C1 segment of cervical spinal cord (tissue), 14 donors: ENCODE data around the gene PLAC9.

Experiments used
- DNase-seq, 14 donors: peaks; one replicate each; lab custom pipeline; 2025; lab: John Stamatoyannopoulos, UW

PLAC9 gene

GRCh38 chr10:80160361-80161320 lies 28.1 kb downstream of the PLAC9 start:
- no peak for DNase-seq

DNA sequence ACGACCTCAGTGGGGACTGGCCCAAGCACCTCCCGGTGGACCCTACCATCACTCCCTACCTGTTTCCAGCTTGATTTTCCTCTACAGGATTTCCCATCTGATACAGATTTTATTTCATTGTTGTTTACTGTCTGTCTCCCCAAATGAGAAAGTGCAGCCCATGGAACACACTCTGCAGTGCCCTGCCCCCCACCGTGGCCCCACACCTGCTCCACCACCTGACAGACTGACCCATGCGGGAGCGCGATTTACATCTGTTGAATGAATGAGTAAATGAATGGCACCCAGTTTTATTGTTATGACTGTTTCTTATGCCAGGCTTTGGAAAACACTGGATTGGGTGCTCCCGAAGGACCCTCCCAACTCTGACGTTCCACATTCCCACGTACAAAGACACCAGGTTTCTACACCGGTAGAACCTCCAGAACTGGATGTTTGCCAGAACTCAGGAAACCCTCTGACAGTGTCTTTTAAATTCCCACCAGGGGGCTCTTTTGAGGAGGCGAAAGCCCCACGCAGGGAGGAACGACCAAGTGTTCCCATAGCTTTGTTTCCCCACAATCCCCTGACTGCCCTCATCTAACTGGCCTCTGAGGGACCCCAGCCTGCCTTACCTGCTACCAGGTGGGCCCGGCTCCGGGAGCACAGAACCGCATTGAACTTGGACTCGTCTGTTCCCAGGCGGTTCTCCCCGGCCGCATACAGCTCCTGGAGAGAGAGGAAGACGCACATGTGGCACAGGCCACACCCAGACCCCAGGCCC lies 29.0 kb downstream of the PLAC9 start:
- peak in 1 of 14 donors; percentile 50 for DNase-seq

- DNase-seq = peak in 1 of 14 donors; percentile 79
These were observed 31.3 kb downstream of the PLAC9 start for GRCh38 chr10:80163741-80164341.

- DNase-seq = no peak
These were observed 32.1 kb downstream of the PLAC9 start for GRCh38 chr10:80164596-80164995.

DNA sequence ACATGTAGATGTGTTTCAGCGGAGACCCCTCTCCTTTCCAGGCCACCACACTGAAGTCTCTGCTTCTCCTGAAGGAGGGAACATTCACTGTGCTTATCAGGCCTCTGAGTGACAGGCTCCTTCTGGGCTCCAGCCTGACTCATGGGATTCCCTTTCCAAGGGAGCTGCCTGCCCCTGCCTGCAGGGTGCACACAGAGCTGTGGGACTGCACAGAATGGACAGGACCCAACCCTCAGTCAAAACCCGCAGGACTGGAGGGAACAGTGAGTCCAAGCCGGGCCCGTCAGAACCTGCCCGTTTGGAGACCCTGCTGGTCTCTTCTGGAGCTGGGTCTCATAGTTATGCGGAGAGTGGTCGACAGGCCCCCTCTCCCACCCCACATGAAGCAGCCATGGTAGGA lies 32.6 kb downstream of the PLAC9 start:
- no peak for DNase-seq

DNA sequence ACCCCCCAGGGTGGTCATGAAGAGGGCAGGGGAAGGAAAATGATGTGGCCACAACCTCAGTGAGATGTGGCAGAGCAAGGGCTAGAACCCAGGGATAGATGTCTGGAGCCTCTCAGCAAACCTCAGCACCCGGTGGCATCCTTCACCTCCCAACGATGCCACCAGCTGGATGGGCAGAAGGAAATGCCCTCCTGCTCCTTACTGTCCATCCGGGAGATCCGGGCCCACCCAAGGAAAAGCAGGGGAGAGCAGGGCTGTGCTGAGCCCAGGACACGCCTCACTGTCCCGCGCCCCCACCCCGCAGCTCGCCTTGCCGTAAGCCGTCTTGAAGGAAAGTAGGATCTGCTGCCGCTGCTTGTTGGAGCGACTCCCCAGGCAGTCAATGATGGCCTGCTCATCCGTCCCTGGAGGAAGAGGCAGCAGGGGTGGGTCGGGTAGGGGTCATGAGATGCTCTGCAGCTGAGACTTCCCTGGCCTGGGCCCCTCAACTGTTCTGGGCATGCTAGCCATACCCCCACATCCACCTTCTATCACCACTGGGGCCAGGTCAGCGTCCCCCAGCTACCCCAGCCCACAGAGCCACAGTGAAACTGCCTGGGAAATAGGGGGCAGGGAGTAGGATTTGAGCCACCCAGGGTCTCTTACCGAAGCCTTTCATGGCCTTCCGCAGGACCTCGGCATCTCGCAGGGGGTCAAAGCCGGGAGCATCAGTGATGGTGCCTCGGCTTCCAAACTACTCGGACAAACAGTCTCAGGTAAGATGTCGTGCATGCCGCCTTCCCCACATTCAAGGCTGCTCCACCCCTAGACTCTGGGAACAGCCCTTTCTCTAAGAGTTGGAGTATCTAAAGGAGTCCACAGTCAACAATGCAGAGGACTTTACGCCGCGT lies 34.3 kb downstream of the PLAC9 start:
- no peak for DNase-seq

DNA sequence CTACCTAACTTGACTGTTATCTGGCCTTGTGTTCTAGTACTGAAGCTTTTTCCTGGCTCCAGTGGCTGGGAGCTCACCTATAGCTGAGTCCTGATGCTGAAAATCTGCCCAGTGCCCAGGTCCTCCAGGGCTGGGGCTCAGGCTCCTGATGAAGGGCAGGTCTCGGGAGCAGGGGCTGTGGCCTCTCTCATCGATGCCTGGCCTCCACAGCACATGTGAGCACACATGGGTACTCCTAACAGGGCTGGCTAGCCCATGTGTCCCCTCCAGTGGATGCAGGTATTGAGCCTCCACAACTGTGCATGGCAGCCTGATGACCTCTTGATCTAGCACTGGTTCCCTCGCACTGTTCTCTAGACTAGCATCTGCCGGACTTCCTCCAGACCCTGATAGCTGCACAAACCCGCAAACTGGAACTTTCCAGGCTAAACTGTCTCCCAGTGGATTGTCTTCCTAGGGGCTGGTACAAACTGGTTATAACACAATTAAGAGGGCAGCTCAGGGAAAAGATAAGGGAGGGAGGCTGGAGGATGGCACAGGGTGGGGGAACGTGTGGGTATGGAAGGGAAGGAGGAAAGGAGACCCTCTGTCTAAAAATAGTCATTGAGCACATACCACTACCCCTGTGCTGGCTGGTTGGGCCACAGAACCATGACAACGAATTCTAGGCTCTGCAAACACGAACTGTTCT lies 35.1 kb downstream of the PLAC9 start:
- DNase-seq = no peak

DNA sequence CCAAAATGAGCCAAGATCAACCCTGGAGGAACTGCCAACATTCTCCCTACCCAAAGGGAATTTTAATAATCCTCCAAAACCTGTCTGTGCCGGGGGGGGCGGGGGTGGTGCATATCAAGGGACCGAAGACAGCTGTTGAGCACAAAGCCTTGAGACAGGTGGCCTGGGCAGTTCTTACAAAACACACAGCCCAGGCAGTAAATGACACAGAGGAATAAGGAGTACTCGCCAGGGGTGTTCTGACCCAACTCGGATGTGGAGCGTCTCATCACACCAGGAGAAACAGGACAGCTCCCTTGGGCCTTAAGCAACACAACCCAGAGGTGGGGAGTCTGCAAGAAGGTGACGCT lies 35.6 kb downstream of the PLAC9 start:
- DNase-seq = peak in 1 of 14 donors; percentile 33

DNA sequence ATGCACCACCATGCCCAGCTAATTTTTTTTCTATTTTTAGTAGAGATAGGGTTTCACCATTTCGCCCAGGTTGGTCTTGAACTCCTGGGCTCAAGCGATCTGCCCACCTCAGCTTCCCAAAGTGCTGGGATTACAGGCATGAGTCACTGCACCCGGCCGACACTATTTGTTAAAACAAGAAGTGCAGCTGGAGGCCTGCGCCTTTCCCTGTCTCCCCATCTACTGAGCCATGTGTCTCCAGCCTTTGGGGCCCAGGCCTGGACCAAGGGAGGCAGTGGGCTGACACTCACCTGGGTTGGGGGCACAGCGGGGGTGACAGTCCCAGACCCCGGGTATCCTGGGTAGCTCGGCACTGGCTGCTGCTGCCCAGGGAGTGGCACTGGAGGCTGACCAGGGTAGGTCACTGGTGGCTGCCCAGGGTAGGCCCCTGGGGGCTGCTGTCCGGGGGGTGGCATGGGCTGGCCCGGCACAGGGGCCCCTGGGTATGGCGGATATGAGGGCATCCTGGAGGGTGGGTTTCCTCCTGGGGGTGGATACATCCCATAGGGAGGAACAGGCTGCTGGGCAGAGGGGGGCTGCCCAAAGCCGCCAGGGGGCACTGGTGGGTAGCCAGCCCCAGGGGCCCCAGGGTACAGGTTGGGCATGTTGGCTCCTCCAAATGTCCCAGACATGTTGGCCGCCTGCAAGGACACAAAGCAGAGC lies 36.3 kb downstream of the PLAC9 start:
- peak in 1 of 14 donors; percentile 19 for DNase-seq

DNA sequence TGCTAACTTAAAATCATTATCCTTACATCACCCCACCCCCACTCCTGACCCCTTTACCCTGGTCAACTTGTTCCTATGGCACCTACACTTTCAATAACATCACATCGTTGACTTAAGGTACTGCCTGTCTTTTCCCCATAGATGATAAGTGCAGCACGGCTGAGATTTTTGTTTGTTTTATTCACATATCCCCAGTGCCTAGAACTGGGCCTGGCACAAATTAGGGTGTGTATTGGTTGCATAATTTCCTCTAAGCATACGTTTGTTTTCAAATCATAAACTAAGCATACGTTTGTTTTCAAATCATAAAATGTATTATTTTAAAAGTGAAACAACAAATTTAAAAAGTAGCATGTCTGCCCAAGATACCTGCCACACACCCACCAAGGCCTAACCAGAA lies 37.5 kb downstream of the PLAC9 start:
- no peak for DNase-seq

- DNase-seq = no peak
These were observed 38.1 kb downstream of the PLAC9 start for GRCh38 chr10:80170641-80171040.

DNA sequence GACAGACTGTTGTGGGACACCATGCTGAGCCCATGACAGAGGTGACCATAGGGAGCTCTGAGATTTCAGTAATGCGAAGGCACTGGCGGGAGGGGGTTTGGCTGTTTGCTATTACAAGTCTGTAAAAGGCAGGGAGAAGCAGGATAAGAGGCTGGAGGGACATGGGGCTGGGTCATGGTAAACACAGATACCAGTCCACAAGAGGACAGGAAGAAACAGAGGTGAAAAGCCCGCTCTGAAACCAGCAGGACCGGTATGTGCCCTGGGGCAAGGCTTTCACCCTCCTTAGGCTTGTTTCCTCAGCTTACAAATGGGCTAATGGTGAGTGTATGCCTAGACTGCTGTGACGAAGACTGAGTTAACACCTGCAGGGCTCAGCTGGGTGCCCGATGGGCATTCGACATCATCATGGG lies 38.7 kb downstream of the PLAC9 start:
- no peak for DNase-seq

DNA sequence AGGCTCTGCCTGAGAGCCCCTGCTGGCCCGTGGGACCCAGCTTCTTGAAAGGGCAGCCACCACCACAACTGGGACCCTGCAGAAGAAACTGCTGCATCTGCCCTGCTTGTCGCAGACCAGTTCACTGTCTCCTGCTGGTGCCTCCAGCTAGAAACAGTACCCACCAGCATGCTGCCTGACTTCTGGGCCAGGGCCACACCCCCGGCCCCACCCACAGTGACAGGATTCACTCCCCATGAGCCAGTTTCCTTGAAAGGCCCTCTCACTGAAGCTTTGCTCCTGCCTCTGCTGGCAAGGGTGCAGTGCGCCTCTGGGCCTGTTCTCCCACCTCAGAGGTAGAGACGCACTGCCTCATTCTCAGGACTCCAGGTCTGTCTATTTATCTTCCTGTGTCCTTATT lies 40.4 kb downstream of the PLAC9 start:
- peak in 2 of 14 donors; percentile 25 to 30 for DNase-seq

GRCh38 chr10:80173466-80173865 lies 40.9 kb downstream of the PLAC9 start:
- DNase-seq = peak in 1 of 14 donors; percentile 52

GRCh38 chr10:80174641-80175395 lies 42.3 kb downstream of the PLAC9 start:
- no peak for DNase-seq

GRCh38 chr10:80176526-80176925 lies 44.0 kb downstream of the PLAC9 start:
- DNase-seq = no peak

DNA sequence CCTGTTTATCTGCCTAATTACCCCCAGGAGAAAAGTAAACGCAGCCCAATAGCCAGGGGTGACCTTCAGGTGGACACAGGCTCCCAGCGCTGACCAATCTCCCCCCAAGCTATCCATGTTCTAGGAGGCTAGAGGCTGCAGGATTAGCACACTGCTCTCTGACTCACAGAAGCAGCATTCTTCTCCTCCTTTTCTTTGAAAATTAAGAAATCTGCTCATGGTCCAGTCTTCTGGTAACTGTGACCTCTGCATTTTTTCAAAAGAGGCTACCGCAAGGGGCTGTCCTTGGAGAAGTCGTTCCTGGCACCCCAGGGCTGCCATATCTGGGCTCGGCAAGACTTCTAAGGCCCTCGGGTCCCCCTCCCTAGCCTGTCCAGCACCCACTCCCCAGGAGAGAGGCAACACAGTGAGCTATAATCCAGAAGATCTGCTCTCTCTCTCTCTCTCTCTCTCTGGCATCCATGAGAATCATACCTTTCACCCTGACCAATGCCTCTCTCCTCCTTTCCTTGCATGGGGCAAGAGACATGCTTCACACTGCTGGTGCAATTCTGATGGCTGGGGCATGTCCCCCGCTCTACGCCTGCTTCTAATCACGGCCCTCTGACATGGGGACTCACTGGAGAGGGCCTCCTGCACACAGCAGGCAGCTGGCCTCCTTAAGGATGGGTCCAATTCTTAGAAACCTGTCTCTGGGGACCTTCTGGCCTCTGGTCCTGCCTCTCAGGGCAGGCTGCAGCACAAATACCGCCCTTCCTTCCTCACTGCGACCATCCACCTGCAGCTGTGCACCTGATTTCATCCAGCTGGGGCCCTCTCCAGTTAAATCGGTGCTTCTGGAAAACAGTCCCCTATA lies 45.5 kb downstream of the PLAC9 start:
- DNase-seq = peak in 1 of 14 donors; percentile 32

DNA sequence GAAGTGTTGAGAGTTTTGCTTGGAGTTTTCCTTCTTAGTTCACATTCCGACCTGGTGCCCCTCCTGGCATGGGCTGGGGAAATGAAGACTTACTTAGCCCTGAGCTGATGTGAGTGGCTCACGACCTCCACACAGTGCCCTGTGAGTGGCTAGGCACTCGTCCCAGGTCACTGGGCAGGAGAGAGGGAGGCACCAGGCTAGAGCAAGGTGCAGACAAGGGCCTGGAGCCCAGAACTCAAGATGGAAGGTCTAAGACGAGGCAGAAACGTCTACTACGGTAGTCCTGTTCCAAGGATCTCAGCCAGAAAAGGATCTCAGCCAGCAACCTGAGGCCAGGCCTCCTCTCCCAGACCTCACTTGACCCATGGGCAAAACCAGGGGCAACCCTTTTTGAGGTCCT lies 50.5 kb downstream of the PLAC9 start:
- no peak for DNase-seq
